ENCODE measurements around the gene PHLDB2.

GRCh38 chr3:111921181-111921580, 62.1 kb downstream of the PHLDB2 start:
- TF ChIP-seq CTCF (IDR thresholded peaks at IDR 0.05) (no peak), POLR2A (IDR thresholded peaks at IDR 0.05) (no peak)

All from body of pancreas (tissue), 4 donors.